GM18951 (cell line): ENCODE measurements around the gene SPON1.

Experiments used
- POLR2A ChIP-seq: IDR thresholded peaks from 4 replicates; pipeline ENCODE4 v1.6.1; 2011; ENCODE audit warnings: mild to moderate bottlenecking; ENCODE audit not compliant: insufficient read length, insufficient read depth; ENCODE audit errors: extremely low read depth
- in situ Hi-C: fragments of 300-500 bp; cut with MboI; formaldehyde crosslinking; loops from one replicate; pipeline ENCODE4 v1.12.0; 2022; ENCODE audit warnings: low sequenced_read_pairs, mixed read lengths, inconsistent platforms; ENCODE audit not compliant: unreplicated experiment

Gene SPON1

DNA sequence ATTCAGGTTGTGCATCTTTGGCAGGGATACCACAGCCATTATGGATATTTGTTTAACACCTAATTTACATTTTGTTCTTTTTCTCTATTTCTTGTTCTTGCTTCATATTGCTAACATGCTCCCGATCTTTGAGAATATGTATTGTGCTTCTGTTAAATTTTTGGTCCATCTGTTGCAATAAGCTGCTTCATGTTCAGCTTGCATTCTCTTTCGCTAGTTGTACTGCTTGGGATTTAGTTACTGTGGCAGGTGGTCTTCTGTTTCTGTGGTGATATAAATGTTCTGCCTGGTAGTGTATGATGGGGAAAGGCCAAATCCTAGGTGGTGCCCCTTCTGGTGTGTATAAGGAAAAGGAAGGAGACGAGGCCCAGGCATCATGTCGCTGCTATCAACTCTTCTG is 140.2 kb downstream of the SPON1 start:
- no peak for TF ChIP-seq POLR2A
- in situ Hi-C loops, result no loop called here

DNA sequence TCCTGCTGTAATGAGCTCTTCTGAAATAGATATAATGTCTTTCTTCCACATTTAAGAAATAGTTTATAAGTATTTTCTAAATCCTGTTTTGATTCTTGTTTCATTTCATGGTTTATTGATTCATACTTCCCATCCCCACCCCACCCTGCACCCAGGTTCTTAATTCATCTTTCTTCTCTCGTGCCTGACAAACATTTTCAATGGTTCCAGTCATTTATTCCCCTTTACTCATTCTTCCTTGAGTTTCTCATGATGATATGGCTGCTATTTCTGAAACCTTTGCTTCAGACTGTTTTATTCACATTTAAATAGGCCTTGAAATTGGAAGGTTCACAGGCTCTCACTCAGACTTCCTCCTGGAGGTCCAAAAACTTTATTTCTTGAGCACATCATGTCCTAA is 142.9 kb downstream of the SPON1 start:
- in situ Hi-C loops, result no loop called here
- no peak for TF ChIP-seq POLR2A

GRCh38 chr11:14106303-14107049 is 144.0 kb downstream of the SPON1 start:
- no peak for TF ChIP-seq POLR2A
- in situ Hi-C loops, result no loop called here

DNA sequence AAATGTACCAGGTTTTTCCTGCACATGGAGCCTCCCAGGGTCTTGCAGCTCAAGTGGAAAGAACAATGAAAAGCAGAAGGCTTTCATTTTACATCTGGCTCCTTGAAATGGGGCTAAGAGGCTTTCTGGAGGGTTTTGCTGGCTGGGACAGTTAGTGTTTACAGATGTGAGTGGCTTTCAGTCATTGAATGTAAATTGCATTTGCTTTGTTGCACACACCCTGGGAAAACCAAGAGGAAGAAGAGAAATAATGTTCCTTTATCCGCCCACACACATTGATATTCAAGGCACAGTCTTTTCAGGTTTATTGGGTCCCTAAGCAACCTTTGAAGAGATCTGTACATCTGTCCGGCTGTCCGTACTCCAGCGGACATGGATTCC is 144.5 kb downstream of the SPON1 start:
- in situ Hi-C loops, result no loop called here

DNA sequence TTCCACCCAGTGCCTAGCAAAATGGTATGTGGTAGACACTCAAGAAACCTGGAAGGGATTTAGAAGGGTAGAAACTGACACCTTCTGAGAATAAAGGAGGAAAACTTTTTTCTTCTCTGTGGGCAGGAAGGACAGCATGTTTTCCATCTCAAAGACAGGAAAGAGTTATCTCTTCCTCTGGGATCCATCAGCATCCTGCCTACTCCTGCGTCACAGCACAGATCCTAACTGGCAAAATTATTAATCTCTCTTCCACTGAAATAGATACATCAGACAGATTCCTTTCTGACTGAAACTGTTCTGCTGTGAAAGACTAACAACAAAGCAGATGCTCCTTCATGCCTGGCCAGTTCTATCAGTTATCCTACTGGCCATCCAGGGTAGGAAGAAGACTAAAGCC is 147.2 kb downstream of the SPON1 start:
- no peak for TF ChIP-seq POLR2A
- in situ Hi-C loops, result no loop called here

More for the DNA sequence above, 144.5 kb downstream of the SPON1 start:
- TF ChIP-seq POLR2A, result no peak

GRCh38 chr11:14110629-14111028 is 148.1 kb downstream of the SPON1 start:
- no peak for TF ChIP-seq POLR2A
- in situ Hi-C loops, result no loop called here

- TF ChIP-seq POLR2A, result no peak
- in situ Hi-C loops, result no loop called here
Measured at GRCh38 chr11:14111496-14111895, 149.0 kb downstream of the SPON1 start.

DNA sequence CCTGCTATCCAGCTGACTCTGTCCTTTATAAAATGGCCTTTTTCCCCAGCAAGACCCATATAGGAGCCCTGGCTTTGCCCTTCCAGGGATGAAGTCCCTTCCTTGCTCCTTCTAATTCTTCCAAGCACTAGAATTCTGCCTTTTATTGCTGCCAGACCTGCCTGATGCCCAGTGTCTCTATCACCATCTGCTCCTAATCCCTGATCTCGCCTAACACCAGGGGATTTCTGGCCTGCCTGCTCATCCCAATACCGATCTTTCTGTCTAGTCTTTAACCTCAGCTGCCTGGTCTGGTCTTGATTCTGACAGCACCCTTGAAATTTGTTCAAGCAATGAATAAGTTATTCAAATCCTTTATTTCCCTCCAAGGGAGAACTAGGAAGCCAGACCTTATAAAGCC is 150.2 kb downstream of the SPON1 start:
- in situ Hi-C loops, result no loop called here
- no peak for TF ChIP-seq POLR2A

DNA sequence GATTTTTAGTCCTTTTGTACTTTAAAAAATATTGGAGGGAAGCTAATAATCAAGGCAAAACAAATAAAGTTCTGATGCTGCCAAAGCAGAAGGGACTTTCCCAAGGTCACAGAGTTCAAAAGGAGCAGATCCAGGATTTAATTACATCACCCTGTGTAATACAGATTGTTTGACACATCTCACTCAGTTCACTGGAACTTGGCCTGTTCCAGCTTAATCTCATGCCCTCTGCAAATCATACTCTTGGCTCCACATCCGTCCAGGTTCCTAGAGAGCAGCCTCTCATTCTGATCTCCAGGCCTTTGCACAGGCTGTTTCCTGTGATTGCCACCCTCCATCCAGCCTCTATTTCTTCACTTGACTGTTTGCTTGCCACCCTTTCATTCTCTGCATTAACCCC is 151.7 kb downstream of the SPON1 start:
- in situ Hi-C loops, result no loop called here
- TF ChIP-seq POLR2A, result no peak

GRCh38 chr11:14114786-14115185 is 152.3 kb downstream of the SPON1 start:
- in situ Hi-C loops, result no loop called here
- no peak for TF ChIP-seq POLR2A

DNA sequence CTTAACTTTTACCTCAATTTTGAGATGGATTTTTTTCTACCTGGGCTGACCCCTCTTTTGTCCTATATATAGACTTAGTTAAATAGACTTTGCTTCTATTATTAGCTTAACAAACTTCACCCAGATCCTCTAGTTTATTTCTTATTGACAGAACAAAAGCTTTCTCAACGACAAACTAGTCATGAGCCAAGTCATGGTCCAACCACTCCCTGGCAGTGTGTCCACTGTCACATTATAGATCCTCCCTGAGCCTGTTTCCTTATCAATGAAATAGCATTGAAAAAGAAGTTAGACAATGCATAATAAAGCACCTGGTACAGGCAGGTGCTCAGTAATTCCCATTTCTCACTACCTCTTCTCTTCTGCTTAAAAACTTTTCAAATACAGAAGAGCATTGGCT is 155.1 kb downstream of the SPON1 start:
- no peak for TF ChIP-seq POLR2A
- in situ Hi-C loops, result no loop called here

DNA sequence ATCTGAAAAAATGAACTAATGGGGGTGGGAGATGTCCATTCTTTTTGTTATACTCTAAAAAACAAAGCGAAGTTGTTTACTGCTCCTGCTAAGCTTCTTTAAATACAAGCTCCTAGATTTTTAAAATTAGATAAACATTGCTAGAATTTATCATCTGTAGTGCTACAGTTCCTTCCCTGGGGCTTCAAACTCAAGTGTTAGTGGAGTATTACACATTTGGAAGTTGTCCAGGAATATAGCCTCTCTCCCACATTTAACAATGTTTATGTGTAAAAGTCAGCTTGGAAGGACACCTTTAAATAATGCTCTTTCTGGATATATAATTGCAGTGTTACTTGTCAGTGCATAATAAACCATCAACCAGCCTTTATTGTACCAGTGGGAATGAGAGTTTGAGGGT is 155.5 kb downstream of the SPON1 start:
- in situ Hi-C loops, result no loop called here
- TF ChIP-seq POLR2A, result no peak

DNA sequence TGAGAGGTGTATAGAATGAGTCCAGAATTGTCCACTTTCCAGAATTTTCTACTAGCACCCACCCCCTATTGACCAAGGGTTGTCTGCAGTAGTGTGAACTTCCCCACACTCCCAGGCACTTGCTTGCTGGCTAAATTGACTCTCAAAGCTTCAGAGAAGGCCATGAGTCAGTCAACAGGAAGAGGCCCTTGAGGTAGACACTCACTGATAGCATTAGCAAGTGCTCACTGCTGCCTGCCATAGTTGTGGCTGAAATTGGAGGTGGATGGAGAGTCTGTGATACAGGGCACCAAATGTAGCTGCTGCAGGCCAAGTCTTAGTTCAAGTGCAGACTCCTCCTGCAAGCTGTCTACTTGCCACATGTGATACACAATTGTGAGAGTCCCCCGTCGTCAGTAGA is 156.8 kb downstream of the SPON1 start:
- TF ChIP-seq POLR2A, result no peak

DNA sequence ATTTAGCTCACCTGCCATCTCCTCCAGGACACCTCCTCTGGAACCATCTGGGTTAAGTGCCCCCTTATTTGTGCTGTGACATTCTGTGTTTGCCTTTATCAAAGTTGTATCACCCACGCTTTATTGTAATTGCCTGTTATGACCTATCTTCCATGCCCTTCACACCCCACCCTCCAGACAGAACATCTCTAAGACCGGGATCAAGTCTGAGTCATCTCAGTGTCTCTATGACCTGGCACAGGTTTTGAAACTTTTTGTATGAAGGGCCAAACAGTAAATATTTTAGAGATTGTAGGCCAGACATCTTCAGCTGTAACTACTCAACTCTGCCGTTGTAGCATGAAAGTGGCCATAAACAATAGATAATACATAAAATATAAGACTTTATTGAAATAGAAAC is 161.8 kb downstream of the SPON1 start:
- no peak for TF ChIP-seq POLR2A

More for the DNA sequence above, 156.8 kb downstream of the SPON1 start:
- in situ Hi-C loops, result no loop called here

DNA sequence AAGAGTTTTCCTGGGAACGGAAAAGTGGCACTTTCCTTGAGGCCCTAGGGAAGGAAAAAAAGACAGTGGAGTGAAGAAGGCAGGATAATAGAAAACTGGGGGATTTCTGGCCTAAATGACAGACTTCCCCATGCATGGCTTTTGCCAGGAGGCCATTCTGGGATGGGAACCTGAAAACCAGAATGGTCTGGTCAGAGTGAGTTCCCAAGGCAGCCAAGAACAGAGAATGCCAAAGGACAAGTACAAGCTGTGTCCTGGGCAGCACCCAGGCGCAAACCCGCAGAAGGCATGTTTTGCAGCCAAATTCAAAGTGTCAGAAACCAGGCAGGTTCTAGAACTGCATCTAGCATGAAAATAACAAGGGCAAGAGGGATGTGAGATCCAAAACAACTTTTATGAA is 162.4 kb downstream of the SPON1 start:
- no peak for TF ChIP-seq POLR2A
- in situ Hi-C loops, result no loop called here

More for the DNA sequence above, 161.8 kb downstream of the SPON1 start:
- in situ Hi-C loops, result no loop called here
